ENCODE results near the gene ADAMTSL3.

- TF ChIP-seq CTCF (IDR thresholded peaks at IDR 0.05) (no peak), POLR2A (IDR thresholded peaks at IDR 0.05) (no peak), EP300 (IDR thresholded peaks at IDR 0.05; ENCODE audit: low read depth) (no peak), POLR2AphosphoS5 (IDR thresholded peaks at IDR 0.05) (peak; percentile 33 to 58 (median 52))
Observed at GRCh38 chr15:83904107-83905040, 250.5 kb downstream of the ADAMTSL3 start.

Measured in transverse colon (tissue), 4 donors.